Activated T-helper 2 cell treated with anti-CD3 and anti-CD28 coated beads, Interferon-gamma antibody, Interleukin-2, Interleukin-4, amounts not matched to agents 10 μg/mL and 5 μg/mL and 100 μg/mL, durations not matched to agents 14 hours and 24 hours and 36 hours (primary cell): ENCODE results near the gene CDX1. TPM values are rescaled to one million over a fixed set of nuclear protein-coding genes. Genes with fewer than 3 reads are reported as not detected.

Experiments used
- DNase-seq: peaks from one replicate; pipeline ENCODE4 v3.0.0; 2021; ENCODE audit warnings: low spot score
- H3K27ac Mint-ChIP-seq: one replicate; pipeline ENCODE4 v1.8.0; 2021; ENCODE audit warnings: mixed read lengths
- H3K27me3 Mint-ChIP-seq: one replicate; pipeline ENCODE4 v1.8.0; 2021; ENCODE audit warnings: low read depth, mixed read lengths
- H3K36me3 Mint-ChIP-seq: one replicate; pipeline ENCODE4 v1.8.0; 2021; ENCODE audit warnings: low read depth, mixed read lengths
- H3K4me1 Mint-ChIP-seq: one replicate; pipeline ENCODE4 v1.8.0; 2021; ENCODE audit warnings: low read depth, mixed read lengths
- H3K4me3 Mint-ChIP-seq: one replicate; pipeline ENCODE4 v1.8.0; 2021; ENCODE audit warnings: low read depth, mild to moderate bottlenecking, moderate library complexity, mixed read lengths
- H3K9me3 Mint-ChIP-seq: one replicate; pipeline ENCODE4 v1.8.0; 2021; ENCODE audit warnings: mixed read lengths
- intact Hi-C: fragments of 100-400 bp; cut with micrococcal nuclease; formaldehyde crosslinking; loops from one replicate; pipeline ENCODE4 v1.15.1; 2023
- total RNA-seq: library from RNA; stranded (reverse); gene quantifications from 2 replicates; pipeline ENCODE4 v1.2.3, GENCODE V29; 2022

Gene CDX1
- total RNA-seq, 1 donor from 2014 or later = not detected

DNA sequence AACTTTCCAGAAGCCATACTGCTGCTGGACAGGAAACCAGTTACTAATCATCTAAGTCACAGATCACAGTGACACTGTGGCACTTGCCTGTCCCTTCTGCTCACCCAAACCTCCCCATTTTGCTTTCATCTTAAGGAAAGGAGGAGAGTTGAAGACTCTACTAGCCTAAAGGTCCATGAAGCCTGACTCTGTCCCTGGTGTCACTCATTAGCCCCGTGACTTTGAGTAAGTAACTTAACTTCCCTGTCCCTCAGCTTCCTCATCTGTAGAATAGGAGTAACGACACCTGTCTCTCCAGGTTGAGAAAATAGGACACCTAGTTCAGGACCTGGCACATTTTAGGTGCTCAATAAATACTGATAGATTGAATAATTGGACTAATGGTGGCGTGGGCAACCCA is 22.7 kb downstream of the CDX1 start:
- Mint-ChIP-seq H3K4me3 (no peak overlapping the region), H3K27ac (no peak overlapping the region), H3K9me3 (no peaks in the 10 kb centered on the region), H3K4me1 (no peaks in the 10 kb centered on the region), H3K36me3 (no peaks in the 10 kb centered on the region), H3K27me3 (peaks cover 34% of the 10 kb centered on the region)
- intact Hi-C loops = no loop called here
- DNase-seq = no peak

DNA sequence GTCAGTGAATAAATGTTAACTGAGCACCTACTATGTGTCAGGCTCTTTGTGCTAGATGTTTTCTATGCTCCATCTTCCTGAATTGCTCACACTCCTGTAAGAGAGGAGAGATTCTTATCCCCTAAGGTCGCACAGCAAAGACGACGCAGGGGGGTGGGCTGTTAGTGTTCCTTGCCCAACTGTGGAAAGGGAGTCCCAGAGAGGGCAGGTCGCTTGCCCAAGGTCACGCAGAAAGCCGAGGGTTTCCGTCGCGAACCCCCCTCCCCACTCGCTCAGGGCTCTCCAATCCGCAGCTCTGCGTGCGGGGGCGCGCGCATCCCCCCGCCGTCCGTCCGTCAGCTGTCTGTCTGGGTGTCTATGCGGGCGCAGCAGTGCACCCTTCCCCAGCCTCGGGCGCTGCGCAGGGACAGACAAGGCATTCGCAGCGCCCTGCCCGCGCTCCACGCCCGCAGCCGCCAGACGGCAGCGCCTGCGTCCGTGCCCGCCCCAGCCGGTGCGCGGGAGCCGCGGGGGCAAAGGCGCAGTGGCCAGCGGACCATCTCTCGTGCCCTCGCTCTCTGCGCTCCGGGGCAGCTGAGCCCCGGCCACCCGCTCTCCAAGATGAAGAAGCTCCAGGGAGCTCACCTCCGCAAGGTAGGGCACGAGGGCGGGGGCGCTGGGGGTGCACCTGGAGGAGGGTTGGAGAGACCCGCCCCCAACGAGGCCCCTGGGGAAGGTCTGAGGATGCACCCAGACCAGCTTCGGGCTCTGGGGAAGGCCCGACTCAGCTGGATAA is 23.3 kb downstream of the CDX1 start, which contains the start of gene SLC6A7:
Gene SLC6A7, plus strand, starts transcription at position 335 of the 775 bp plus-strand sequence. Its CDS starts 266 bp downstream, at position 601.
- DNase-seq = no peak
- intact Hi-C loops = no loop called here
- no peaks in the 10 kb centered on the region for H3K4me1 Mint-ChIP-seq
- peaks cover 34% of the 10 kb centered on the region for H3K27me3 Mint-ChIP-seq
- no peaks in the 10 kb centered on the region for H3K36me3 Mint-ChIP-seq
- H3K27ac Mint-ChIP-seq = no peak within 1 kb of the TSS
- H3K4me3 Mint-ChIP-seq = no peak within 1 kb of the TSS
- H3K9me3 Mint-ChIP-seq = no peaks in the 10 kb centered on the region

DNA sequence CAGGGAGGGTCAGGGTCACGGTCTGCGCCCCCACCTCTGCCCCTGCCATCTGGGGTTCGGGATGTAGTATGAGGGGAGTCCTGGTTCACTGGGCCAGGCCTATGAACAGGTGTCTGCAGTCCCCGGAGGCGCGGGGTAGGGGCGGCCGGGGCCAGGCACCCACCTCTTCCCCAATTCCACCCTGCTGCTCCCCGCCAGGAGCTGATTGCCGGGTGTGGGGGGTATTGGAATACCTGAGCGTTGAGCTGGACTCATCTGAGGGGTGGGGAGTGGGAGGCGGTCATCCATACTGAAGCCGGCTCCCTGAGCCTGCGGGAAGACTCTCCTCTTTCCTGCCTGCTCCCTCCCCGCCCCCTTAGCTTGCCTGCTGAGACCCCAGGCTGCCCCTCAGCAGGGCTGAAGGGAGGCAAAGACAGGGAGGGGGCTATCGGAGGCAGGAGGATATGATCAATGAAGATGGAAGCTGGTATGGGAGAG is 24.0 kb downstream of the CDX1 start:
- DNase-seq = no peak
- H3K27me3 Mint-ChIP-seq = peaks cover 33% of the 10 kb centered on the region
- no peaks in the 10 kb centered on the region for H3K9me3 Mint-ChIP-seq
- no peak overlapping the region for H3K27ac Mint-ChIP-seq
- intact Hi-C loops = no loop called here
- no peaks in the 10 kb centered on the region for H3K36me3 Mint-ChIP-seq
- no peaks in the 10 kb centered on the region for H3K4me1 Mint-ChIP-seq
- no peak overlapping the region for H3K4me3 Mint-ChIP-seq

DNA sequence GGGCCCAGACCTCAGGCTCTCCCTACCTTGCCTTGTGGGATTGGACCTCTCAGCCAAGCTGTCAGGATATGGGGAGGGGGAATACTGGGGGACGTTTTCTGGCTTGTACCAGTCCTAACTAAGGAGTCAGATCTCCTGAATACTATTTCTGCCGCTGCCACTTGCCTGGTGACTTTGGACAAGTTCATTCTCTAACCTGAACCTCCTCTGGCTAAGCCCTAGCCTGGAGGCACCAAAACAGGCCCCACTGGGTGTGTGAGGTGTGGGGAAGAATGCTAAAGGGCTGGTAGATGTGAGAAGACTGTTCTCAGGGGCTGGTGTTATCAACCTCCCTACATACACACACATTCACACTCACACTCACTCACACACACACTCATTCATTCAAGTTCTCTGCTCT is 24.4 kb downstream of the CDX1 start:
- DNase-seq = no peak
- H3K4me3 Mint-ChIP-seq = no peak overlapping the region
- no peaks in the 10 kb centered on the region for H3K36me3 Mint-ChIP-seq
- H3K27ac Mint-ChIP-seq = no peak overlapping the region
- H3K9me3 Mint-ChIP-seq = no peaks in the 10 kb centered on the region
- H3K4me1 Mint-ChIP-seq = no peaks in the 10 kb centered on the region
- intact Hi-C loops = no loop called here
- H3K27me3 Mint-ChIP-seq = peaks cover 33% of the 10 kb centered on the region

DNA sequence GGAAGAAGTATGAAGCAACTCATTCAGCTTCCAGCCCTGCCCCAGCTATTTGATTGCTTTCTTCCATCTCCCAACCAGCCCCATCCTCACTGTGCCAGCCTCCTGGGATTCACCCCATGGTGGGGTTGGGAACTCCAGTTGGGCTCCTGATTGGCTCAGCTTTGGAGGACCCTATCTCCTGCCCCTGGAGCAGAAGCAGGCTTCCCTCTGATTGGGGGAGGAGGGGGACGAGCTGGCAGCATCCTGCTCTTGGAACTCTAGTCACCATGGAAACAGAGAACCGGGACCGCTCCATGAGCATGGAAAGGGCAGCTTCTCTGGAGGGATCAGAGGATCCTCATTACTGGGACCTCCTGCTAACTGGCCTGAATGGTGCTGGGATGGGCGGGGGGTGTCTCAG is 25.9 kb downstream of the CDX1 start:
- Mint-ChIP-seq H3K4me1 (no peaks in the 10 kb centered on the region), H3K36me3 (no peaks in the 10 kb centered on the region), H3K9me3 (no peaks in the 10 kb centered on the region), H3K27ac (no peak overlapping the region), H3K27me3 (peaks cover 28% of the 10 kb centered on the region), H3K4me3 (no peak overlapping the region)
- intact Hi-C loops = no loop called here
- DNase-seq = no peak

DNA sequence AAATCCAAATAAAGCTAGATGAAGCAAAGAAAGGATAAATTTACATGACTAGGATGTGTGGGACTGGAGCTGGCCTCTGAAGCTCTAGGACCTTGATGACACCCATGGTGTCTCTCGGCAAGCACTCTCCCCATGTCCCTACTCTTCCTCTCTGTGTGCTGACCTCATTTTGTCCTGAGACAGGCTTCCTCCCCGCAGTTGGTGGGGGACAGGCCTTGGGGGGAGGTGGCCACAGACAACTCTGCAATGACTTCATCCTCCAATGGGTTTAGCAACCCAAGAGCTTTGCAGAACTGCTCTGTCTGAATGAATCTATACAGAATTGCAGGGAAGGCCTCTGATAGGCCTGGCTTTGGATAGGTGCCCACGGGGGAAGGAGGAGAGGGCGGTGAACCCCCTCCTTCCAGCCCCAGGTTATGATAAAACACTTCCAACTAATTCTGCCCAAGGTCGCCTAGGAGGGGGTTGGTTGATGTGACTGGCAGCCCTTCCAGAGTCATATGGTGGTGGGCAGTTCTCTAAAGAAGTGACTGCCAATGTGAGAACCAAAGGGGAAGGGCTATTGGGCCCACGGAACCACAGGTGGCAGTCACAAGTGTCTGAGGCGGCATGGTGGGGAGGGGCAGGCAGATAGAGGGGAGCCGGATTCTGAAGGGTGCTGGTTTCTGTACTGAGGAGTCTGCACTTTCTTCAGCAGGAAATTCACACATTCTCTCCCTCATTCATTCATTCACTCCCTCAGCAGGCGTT is 29.3 kb downstream of the CDX1 start:
- Mint-ChIP-seq H3K36me3 (no peaks in the 10 kb centered on the region), H3K27me3 (peaks cover 7% of the 10 kb centered on the region), H3K4me3 (no peak overlapping the region), H3K4me1 (no peaks in the 10 kb centered on the region), H3K27ac (no peak overlapping the region), H3K9me3 (no peaks in the 10 kb centered on the region)
- intact Hi-C loops = no loop called here
- no peak for DNase-seq

DNA sequence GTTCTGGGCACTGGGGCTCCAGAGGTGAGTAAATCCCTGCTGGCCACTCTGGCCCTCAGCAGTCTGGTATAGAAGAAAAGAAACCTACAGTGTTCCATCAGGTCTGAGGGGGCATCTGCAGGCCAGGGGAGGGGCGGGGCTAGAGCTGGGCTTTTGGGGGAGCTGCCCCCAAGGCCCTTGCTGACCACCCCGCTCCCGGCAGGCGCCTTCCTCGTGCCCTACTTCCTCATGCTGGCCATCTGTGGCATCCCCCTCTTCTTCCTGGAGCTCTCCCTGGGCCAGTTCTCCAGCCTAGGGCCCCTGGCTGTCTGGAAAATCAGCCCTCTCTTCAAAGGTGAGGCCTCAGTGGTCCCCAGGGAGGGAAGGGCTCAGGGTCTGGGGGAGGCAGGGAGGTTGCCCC is 29.9 kb downstream of the CDX1 start:
- Mint-ChIP-seq H3K27me3 (peaks cover 4% of the 10 kb centered on the region), H3K4me3 (no peak overlapping the region), H3K9me3 (no peaks in the 10 kb centered on the region), H3K36me3 (no peaks in the 10 kb centered on the region), H3K4me1 (no peaks in the 10 kb centered on the region), H3K27ac (no peak overlapping the region)
- DNase-seq = no peak
- intact Hi-C loops = no loop called here

DNA sequence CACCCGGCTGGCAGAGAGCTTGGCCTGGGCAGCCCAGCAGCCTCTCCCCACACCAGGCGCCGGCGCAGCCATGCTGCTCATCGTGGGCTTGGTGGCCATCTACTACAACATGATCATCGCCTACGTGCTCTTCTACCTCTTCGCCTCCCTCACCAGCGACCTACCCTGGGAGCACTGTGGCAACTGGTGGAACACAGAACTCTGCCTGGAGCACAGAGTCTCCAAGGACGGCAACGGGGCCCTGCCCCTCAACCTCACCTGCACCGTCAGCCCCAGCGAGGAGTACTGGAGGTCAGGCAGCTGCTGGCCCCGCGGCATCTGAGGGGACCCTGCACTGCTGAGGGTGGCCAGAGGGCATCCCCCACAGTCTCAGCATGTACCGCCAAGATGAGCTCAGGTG is 30.4 kb downstream of the CDX1 start:
- Mint-ChIP-seq H3K4me3 (no peak overlapping the region), H3K4me1 (no peaks in the 10 kb centered on the region), H3K36me3 (no peaks in the 10 kb centered on the region), H3K27ac (no peak overlapping the region), H3K27me3 (peaks cover 2% of the 10 kb centered on the region), H3K9me3 (no peaks in the 10 kb centered on the region)
- DNase-seq = no peak
- intact Hi-C loops = no loop called here

DNA sequence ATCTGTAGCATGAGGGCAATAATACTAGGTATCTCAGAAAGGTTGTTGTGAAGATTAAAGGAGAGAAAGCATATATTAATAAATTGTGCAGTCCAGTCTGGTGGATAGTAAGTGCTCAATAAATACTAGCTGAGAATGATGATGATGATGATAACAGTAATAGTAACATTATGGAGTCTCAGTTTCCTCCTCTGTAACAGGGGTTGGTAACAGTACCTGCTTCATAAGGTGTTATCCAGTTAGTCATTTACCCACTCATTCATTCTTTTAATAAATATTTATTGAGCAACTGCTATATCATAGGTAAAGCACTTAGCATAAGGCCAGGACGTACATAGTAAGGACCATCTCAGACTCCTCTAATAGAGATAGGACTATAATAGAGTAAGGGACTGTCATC is 30.9 kb downstream of the CDX1 start:
- Mint-ChIP-seq H3K27me3 (peaks cover 4% of the 10 kb centered on the region), H3K9me3 (no peaks in the 10 kb centered on the region), H3K36me3 (no peaks in the 10 kb centered on the region), H3K4me1 (no peaks in the 10 kb centered on the region), H3K4me3 (no peak overlapping the region), H3K27ac (no peak overlapping the region)
- intact Hi-C loops = no loop called here
- no peak for DNase-seq

DNA sequence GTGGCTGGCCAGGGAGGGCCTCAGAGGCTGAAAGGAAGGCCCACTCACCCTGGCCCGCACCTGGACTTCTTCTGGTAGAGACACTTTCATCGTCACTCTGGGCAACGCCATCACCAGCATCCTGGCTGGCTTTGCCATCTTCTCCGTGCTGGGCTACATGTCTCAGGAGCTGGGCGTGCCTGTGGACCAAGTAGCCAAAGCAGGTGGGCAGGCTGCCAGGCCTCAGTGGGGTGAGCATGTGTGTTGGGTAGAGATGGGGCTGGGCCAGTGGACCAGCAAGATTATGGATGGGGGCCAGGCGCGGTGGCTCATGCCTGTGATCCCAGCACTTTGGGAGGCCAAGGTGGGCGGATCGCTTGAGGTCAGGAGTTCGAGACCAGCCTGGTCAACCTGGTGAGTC is 35.9 kb downstream of the CDX1 start:
- no peaks in the 10 kb centered on the region for H3K9me3 Mint-ChIP-seq
- H3K27me3 Mint-ChIP-seq = peaks cover 4% of the 10 kb centered on the region
- no peak overlapping the region for H3K4me3 Mint-ChIP-seq
- no peaks in the 10 kb centered on the region for H3K36me3 Mint-ChIP-seq
- intact Hi-C loops = no loop called here
- no peak for DNase-seq
- H3K4me1 Mint-ChIP-seq = no peaks in the 10 kb centered on the region
- H3K27ac Mint-ChIP-seq = no peak overlapping the region

DNA sequence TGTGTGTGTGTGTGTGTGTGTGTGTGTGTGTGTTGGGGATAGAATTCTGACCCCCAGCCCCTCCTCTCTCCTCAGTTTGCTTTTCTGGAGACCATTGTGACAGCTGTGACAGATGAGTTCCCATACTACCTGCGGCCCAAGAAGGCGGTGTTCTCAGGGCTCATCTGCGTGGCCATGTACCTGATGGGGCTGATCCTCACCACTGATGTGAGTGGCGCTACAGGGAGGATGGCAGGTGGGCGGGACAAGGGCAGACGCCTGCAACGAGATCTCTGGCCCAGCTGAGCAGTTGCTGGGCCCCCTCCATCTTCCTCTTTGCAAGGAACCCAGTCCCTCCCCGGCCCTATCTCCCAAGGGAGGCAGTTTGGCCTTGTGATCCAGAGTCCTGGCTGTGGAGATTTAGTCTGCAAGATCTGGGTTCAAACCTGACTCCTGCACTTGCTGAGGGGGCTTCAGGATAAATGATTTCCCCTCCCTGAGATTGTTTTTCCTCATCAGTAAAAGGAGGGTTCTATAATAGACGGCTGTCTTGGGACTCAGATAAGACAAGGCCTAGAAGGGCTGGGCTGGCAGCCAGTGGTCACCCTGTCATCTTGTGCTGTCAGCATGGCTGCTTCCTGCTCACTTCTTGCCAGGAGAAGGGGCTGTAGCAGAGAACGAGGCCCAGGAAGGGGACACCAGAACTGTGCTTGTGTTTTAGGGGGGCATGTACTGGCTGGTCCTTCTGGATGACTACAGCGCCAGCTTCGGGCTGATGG is 37.4 kb downstream of the CDX1 start:
- Mint-ChIP-seq H3K27ac (no peak overlapping the region), H3K27me3 (peaks cover 10% of the 10 kb centered on the region), H3K4me3 (no peak overlapping the region), H3K9me3 (no peaks in the 10 kb centered on the region), H3K4me1 (peaks cover 1% of the 10 kb centered on the region), H3K36me3 (no peaks in the 10 kb centered on the region)
- intact Hi-C loops = no loop called here
- DNase-seq = no peak

DNA sequence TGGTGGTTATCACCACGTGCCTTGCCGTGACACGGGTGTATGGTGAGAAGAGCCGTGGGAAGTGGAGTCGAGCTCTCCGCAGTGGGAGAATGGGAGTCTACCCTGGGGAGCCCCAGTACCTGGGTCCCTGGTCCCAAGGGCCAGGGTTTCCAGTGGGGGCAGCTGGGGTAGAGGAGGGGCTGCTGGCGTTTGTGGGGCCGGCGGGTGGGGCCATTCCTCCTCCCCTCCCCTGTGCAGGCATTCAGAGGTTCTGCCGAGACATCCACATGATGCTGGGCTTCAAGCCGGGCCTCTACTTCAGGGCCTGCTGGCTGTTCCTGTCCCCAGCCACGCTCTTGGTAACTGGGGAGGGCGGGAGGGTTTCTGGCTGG is 38.0 kb downstream of the CDX1 start:
- no peak overlapping the region for H3K4me3 Mint-ChIP-seq
- H3K4me1 Mint-ChIP-seq = peaks cover 5% of the 10 kb centered on the region
- intact Hi-C loops = no loop called here
- H3K9me3 Mint-ChIP-seq = no peaks in the 10 kb centered on the region
- H3K36me3 Mint-ChIP-seq = no peaks in the 10 kb centered on the region
- no peak for DNase-seq
- no peak overlapping the region for H3K27ac Mint-ChIP-seq
- H3K27me3 Mint-ChIP-seq = peaks cover 14% of the 10 kb centered on the region
